Astrocyte (in vitro differentiated cells and primary cell): ENCODE results near the gene DNAJC5. TPM values are rescaled to one million over a fixed set of nuclear protein-coding genes. Genes with fewer than 3 reads are reported as not detected.
A peak's percentile ranks its signal among the peaks of the same experiment; 100 is the strongest.

ENCODE experiments used
- DNase-seq: peaks from one replicate; pipeline ENCODE4 v3.0.0-alpha.2; 2010; ENCODE audit warnings: low read depth
- FAIRE-seq: peaks from 2 replicates; lab custom pipeline; 2011; peaks lifted over from hg19 to GRCh38; lab: Jason Lieb, UNC
- H2AFZ ChIP-seq: 2 replicates; pipeline ENCODE4 v1.6.0; 2012; ENCODE audit warnings: low read depth, low read length, inconsistent platforms
- H3K27ac ChIP-seq: 2 replicates; pipeline ENCODE4 v1.5.1; 2011; ENCODE audit warnings: low read depth, low read length, inconsistent platforms
- H3K27me3 ChIP-seq: 2 replicates; pipeline ENCODE4 v1.6.0; 2011; ENCODE audit warnings: low read length, inconsistent platforms; ENCODE audit not compliant: insufficient read depth
- H3K36me3 ChIP-seq: 2 replicates; pipeline ENCODE4 v1.5.1; 2011; ENCODE audit warnings: low read length, inconsistent platforms; ENCODE audit not compliant: insufficient read depth
- H3K4me1 ChIP-seq: 2 replicates; pipeline ENCODE4 v1.5.1; 2011; ENCODE audit warnings: low read length, inconsistent platforms; ENCODE audit not compliant: insufficient read depth
- H3K4me2 ChIP-seq: 2 replicates; pipeline ENCODE4 v1.6.0; 2012; ENCODE audit warnings: low read length, inconsistent platforms
- H3K4me3 ChIP-seq: 2 replicates; pipeline ENCODE4 v1.5.1; 2011; ENCODE audit warnings: low read depth, mild to moderate bottlenecking, low read length, inconsistent platforms; ENCODE audit not compliant: insufficient read depth
- H3K79me2 ChIP-seq: 2 replicates; pipeline ENCODE4 v1.6.0; 2012; ENCODE audit warnings: mild to moderate bottlenecking, low read length, inconsistent platforms; ENCODE audit not compliant: insufficient read depth
- H3K9ac ChIP-seq: 2 replicates; pipeline ENCODE4 v1.6.0; 2012; ENCODE audit warnings: mild to moderate bottlenecking, low read length, inconsistent platforms
- H3K9me3 ChIP-seq: 2 replicates; pipeline ENCODE4 v1.5.1; 2012; ENCODE audit warnings: low read depth, mild to moderate bottlenecking, low read length, inconsistent platforms; ENCODE audit not compliant: insufficient read depth
- H4K20me1 ChIP-seq: 2 replicates; pipeline ENCODE4 v1.6.0; 2012; ENCODE audit warnings: low read length, inconsistent platforms; ENCODE audit not compliant: insufficient read depth
- H3K27ac Mint-ChIP-seq: one replicate; pipeline ENCODE4 v1.8.0; 2021; ENCODE audit warnings: mild to moderate bottlenecking, mixed read lengths; ENCODE audit not compliant: unreplicated experiment
- H3K27me3 Mint-ChIP-seq: one replicate; pipeline ENCODE4 v1.8.0; 2021; ENCODE audit warnings: low read depth, mixed read lengths; ENCODE audit not compliant: unreplicated experiment
- H3K36me3 Mint-ChIP-seq: one replicate; pipeline ENCODE4 v1.8.0; 2021; ENCODE audit warnings: low read depth, mixed read lengths; ENCODE audit not compliant: unreplicated experiment
- H3K4me1 Mint-ChIP-seq: one replicate; pipeline ENCODE4 v1.8.0; 2021; ENCODE audit warnings: low read depth, mixed read lengths; ENCODE audit not compliant: unreplicated experiment
- H3K4me3 Mint-ChIP-seq: one replicate; pipeline ENCODE4 v1.8.0; 2021; ENCODE audit warnings: mild to moderate bottlenecking, moderate library complexity, mixed read lengths; ENCODE audit not compliant: unreplicated experiment
- H3K9me3 Mint-ChIP-seq: one replicate; pipeline ENCODE4 v1.8.0; 2021; ENCODE audit warnings: mild to moderate bottlenecking, mixed read lengths; ENCODE audit not compliant: unreplicated experiment
- CTCF ChIP-seq: IDR thresholded peaks from 2 replicates; pipeline ENCODE4 v1.5.1; 2011; ENCODE audit warnings: low read depth, mild to moderate bottlenecking, inconsistent platforms, low read length, moderate library complexity; ENCODE audit not compliant: insufficient read depth
- EZH2 ChIP-seq: IDR thresholded peaks from 2 replicates; pipeline ENCODE4 v1.6.1; 2012; ENCODE audit warnings: mild to moderate bottlenecking, low read length, inconsistent platforms; ENCODE audit not compliant: insufficient read depth
- total RNA-seq: library from RNA; stranded (reverse); gene quantifications from 2 replicates; pipeline ENCODE4 v1.2.1, GENCODE V29; 2021

DNAJC5 gene
- total RNA-seq, 1 donor from 2014 or later: 64.6 TPM

GRCh38 chr20:63968928-63969760, 74.2 kb downstream of the DNAJC5 start:
- Histone ChIP-seq H3K4me1 (peaks cover 13% of the 10 kb centered on the region), H3K79me2 (peaks cover 24% of the 10 kb centered on the region), H3K27me3 (no peaks in the 10 kb centered on the region), H3K9ac (peak overlapping the region; percentile 86), H4K20me1 (no peaks in the 10 kb centered on the region), H3K27ac (peak overlapping the region; percentile 33), H3K4me2 (peak overlapping the region; percentile 95), H2AFZ (peak overlapping the region; percentile 47), H3K4me3 (peak overlapping the region; percentile 67), H3K36me3 (peaks cover 4% of the 10 kb centered on the region), H3K9me3 (peaks cover 30% of the 10 kb centered on the region)
- DNase-seq: no peak
- Mint-ChIP-seq H3K36me3 (no peaks in the 10 kb centered on the region), H3K9me3 (no peaks in the 10 kb centered on the region), H3K4me1 (peaks cover 5% of the 10 kb centered on the region), H3K27ac (peak overlapping the region; percentile 88), H3K27me3 (no peaks in the 10 kb centered on the region), H3K4me3 (peak overlapping the region; percentile 86)
- no peak for FAIRE-seq
- TF ChIP-seq EZH2 (no peak), CTCF (no peak)

DNA sequence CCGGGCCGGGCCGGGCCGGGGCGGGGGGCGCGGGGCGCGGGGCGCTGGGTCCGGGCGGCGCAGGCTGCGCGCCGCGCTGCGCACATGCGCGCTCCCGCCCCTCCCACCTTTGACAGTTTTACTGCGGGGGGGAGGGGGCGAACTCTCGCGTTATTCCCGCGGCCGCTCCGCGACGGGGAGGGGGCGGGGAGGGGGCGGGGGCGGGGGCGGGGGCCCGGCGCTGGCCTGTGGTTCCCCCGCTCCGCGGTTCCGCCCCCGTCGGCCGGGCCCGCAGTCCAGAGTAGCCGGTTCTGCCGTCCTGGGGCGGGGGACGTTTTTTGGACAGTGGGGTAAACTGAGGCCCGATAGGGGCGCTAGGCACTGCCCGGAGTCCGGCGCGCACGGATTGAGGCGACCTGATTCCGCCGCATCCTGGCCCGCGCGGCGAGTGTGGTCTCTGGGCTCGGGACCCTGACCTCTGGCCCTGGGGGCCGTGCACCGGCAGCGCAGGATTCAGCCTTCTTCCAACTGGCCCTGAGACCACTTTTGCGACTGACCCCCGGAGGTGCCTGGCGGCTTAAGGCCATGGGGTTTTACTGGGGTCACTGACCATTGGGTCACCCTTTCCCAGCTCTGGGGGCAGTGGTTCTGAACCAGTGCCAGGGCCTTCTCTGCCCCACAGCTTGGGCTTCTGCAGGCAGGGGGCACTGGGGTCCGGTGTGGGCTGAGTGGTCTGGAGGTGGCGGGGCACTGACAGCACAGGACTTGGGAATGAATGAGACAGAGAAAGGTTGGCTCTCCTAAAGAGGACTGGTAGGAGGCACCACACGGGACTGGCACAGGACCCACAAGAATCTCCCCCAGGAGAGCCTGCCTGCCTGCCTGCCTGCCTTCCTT, 75.2 kb downstream of the DNAJC5 start, which contains the start of gene ZNF512B:
TSS of gene ZNF512B (minus strand) at position 93 of the 876 bp plus-strand sequence. CDS start 1,980 bp downstream, outside the sequence.
- H3K27ac ChIP-seq: peak within 1 kb of the TSS; percentile 33
- H3K27me3 ChIP-seq: no peaks in the 10 kb centered on the region
- peaks cover 24% of the 10 kb centered on the region for H3K79me2 ChIP-seq
- peak within 1 kb of the TSS; percentile 77 for H2AFZ ChIP-seq
- H3K4me2 ChIP-seq: peak within 1 kb of the TSS; percentile 95
- Mint-ChIP-seq H3K27ac (peak within 1 kb of the TSS; percentile 88), H3K4me1 (peaks cover 5% of the 10 kb centered on the region), H3K4me3 (peak within 1 kb of the TSS; percentile 86), H3K36me3 (peaks cover 2% of the 10 kb centered on the region), H3K27me3 (no peaks in the 10 kb centered on the region), H3K9me3 (no peaks in the 10 kb centered on the region)
- DNase-seq: no peak
- peaks cover 20% of the 10 kb centered on the region for H3K4me1 ChIP-seq
- peaks cover 2% of the 10 kb centered on the region for H3K36me3 ChIP-seq
- no peaks in the 10 kb centered on the region for H4K20me1 ChIP-seq
- TF ChIP-seq CTCF (no peak), EZH2 (no peak)
- H3K4me3 ChIP-seq: peak within 1 kb of the TSS; percentile 67
- H3K9ac ChIP-seq: peak within 1 kb of the TSS; percentile 86
- FAIRE-seq: no peak
- peaks cover 24% of the 10 kb centered on the region for H3K9me3 ChIP-seq
